Hematopoietic multipotent progenitor cell treated with erythropoietin and hydrocortisone succinate and interleukin-3 and kit ligand, for 8 days (in vitro differentiated cells): ENCODE data around the gene RPSA.
"Not testable (repeated sequence)": the region's sequence is repeated elsewhere in the genome, so short reads cannot be mapped to it uniquely, and the experiment has no call there.

Source experiments
- DNase-seq: peaks from one replicate; pipeline ENCODE4 v3.0.0-alpha.2; 2015

Gene RPSA

DNA sequence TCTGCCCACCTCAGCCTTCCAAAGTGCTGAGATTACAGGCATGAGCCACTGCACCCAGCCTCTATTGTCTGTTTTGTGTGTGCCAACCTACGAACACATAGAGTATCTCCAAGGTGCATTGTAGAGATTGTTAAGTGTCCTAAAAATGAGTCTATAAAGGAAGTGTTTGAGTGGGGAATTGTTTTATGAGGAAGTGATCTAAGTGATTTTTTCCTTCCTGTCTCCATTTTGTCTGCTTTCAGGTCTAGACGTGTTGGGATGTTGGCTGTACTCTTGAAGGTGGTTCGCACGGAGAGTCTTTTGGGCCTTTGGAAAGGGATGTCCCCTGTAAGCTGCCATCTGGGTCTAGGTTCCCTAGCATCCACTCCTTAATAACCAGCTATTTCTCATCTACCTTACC lies 16.3 kb upstream of the RPSA start:
- DNase-seq: no peak

DNA sequence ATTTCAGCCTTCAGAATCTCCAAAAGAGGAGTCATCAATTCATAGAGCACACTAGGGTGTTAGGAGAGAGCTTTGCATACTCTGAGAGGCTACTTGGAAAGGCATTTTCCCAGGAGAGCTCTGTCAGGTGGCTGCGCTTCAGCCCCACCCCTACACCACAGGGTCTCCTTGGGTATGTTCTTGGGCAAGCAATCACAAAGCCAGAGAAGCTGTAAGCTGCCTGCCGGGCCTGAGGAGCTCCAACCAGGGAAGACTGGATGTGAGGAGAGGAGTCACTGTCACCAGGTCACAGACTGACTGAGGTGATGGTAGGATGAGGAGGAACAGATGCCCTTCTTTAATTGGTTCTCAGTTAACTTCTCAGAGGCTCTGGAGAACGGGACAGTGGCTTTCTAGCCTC lies 9.8 kb upstream of the RPSA start:
- no peak for DNase-seq

DNA sequence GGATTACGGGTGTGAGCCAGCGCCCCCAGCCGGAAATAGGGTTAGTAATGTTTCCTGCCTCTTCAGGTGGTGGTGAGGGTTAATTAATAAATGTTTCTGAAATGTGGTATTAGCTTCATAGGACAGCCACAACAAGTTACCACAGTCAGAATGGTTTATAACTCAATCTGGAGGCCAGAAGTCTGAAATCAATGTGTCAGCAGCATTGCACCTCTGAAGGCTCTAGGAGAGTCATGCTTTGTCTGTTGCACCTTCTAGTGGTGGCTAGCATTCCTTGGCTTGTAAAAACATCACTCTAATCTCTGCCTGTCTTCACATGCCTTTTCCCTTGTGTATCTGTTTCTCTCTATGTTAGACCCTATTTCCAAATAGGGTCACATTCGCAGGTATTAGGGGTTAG lies 7.8 kb upstream of the RPSA start:
- DNase-seq: no peak

DNA sequence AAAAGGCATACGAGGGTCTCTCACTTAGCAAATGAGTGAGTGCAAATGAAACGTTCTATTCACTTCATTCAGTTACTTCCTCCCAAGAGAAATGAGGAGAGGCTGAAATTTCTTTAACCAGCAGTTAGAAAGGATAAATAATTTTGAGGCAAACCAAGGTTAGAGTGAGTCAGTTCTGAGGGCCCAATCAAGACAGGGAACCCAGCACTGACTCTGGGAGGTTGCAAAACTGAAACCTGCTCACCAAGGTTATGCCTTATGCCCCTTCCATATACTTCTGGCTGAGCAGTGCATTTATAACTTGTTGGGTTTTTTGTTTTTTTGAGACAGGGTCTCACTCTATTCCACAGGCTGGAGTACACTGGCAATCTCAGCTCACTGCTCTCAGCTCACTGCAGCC lies 4.5 kb upstream of the RPSA start:
- no peak for DNase-seq

DNA sequence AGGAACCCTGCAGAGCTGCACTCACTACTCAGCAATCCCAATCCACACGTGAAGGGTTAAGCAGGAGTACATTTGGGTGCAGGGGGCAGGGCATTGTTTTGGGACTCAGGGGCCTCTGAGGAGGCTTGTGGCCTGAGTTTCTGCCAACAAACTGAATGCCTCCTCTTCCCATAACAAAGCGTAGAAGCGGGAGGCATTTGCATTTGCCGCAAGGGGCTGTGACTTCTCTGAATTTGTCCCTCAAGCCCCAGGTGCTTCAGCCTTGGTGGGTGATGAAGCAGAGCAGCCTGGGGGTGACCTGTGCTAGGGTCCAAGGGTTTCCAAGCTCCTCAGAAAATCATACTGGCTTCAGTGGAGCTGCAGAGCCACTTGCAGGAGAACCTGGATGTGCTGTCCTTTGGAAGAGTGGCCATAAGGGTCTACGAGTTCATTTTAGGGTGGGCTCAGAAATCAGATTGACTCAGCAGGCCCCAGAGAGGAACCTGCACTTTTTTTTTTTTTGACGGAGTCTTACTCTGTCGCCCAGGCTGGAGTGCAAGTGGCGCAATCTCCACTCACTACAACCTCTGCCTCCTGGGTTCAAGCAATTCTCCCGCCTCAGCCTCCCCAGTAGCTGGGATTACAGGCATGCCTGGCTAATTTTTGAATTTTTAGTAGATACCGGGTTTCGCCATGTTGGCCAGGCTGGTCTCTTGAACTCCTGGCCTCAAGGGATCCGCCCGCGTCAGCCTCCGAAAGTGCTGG lies 1.4 kb upstream of the RPSA start:
- DNase-seq: no peak

DNA sequence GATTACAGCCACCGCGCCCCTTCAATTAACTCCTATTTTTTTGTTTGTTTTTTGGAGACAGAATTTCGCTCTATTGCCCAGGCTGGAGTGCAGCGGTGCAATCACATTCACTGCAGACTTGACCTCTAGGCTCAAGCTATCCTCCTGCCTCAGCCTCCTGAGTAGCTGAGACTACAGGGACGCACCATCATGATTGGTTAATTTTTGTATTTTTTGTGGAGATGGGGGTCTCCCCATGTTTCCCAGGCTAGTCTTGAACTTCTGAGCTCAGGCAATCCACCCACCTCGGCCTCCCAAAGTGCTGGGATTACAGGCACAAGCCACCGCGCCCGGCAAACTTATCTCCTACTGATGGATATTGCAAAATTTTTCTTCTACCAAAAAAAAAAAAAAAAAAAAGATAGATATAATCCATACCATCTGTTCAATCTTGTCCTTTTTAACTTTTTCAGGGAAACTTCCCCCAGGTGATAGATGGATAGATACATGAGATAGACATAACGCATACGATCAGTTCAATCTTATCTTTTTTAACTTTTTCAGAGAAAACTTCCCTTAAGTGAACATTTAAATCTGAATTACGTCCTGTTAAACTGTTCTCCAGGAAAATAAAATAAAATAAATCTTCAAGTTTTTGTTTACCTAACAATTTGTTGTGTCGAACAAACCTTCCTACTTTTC lies 693 bp upstream of the RPSA start:
- no peak for DNase-seq

DNA sequence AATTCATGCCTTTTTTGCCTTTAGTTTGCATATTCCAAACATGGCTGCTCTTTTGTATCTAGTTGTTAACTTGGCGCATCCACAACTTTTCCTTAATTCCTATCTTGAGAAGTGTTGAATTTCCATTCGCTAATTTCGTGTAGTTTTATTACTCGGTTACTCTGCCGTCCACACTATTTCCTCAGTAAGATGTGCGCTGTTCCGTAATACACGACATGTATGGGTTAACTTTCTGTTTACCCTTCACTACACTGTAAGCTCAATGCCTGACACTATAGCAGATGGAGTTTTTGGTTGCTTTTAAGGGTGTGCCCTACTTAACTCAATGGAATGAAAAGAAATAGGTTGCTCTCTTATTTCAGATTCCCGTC lies 724 bp downstream of the RPSA start:
- DNase-seq: no peak

DNA sequence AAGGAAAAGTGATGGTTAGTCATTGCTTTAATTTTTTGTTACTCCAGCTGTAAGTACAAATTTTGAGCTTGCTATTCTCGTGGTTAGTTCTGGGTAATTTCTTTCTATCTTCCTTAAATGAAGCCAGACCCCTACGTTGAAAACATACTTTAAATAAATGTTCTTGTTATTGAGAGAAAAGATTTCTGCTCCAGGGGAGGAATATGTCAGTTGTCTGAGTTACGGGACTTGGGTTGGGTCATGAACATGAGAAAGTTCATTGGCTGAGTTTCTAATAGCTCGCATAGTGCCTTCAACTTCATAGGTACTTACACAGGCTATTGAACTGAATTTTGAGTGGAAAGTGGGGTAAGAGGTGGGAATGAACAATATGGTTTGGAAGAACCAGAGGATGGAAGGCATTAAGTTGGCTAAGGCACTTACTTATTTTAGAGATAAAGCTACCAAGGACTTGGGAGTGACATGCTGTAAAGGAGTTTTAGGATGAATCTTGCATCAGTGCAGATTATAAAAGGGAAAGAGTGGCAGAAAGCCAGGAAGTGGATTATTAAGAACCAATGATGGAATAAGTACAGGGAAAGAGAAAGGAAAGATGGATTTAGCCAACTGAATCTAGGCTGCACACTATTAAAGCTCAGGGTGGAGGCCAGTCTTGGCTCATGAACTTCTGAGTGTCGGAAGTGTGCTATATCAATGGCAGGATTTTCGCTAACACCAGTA lies 1.4 kb downstream of the RPSA start:
- no peak for DNase-seq

DNA sequence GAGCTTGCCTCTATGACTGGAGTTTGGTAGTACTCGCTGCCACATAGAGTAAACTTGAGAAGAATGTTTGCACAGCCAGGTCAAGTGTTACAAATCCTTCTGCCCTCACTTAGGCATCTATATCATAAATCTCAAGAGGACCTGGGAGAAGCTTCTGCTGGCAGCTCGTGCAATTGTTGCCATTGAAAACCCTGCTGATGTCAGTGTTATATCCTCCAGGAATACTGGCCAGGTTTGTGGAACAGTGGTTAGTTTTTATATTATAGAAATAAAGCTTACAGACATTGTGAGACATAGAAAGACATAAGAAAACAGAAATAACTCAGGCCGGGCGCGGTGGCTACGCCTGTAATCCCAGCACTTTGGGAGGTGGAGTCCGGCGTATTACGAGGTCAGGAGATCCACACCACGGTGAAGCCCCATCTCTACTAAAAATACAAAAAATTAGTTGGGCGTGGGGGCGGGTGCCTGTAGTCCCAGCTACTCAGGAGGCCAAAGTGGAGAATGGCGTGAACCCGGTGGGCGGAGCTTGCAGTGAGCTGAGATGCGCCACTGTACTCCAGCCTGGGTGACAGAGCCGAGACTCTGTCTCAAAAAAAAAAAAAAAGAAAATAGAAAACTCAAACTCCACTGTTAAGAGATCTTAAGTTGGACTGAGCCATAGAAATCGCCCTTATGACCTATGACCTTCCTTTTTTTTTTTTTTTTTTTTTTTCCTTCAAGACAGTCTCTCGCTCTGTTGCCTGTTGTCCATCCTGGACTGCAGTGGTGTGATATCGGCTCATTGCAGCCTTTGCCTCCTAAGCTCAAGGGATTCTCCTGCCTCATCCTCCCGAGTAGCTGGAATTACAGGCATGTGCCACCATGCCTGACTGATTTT lies 2.2 kb downstream of the RPSA start:
- DNase-seq: no peak

DNA sequence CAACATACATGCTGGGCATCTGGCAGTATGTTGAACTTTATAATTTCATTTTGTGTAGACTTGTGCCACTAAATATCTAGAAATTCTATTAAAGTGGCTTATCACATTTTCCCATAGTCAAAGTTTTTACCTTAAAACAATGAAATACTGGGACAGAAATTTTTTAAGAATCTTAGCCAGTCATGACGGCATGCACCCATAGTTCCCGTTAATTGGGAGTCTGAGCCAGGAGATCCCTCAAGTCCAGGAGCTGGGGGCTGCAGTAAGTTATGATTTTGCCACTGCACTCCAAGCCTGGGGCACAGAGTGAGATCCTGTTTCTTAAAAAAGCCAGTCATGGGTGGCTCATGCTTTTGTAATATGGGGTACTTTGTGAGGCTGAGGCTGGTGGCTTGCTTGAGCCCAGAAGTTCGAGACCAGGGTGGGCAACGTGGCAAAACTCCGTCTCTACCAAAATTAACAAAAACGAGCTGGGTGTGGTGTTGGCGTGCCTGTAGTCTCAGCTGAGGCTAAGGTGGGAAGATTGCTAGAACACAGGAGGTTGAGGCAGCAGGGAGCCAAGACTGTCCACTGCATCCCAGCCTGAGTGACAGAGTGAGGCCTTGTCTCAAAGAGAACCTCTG lies 3.1 kb downstream of the RPSA start:
- DNase-seq: no peak

DNA sequence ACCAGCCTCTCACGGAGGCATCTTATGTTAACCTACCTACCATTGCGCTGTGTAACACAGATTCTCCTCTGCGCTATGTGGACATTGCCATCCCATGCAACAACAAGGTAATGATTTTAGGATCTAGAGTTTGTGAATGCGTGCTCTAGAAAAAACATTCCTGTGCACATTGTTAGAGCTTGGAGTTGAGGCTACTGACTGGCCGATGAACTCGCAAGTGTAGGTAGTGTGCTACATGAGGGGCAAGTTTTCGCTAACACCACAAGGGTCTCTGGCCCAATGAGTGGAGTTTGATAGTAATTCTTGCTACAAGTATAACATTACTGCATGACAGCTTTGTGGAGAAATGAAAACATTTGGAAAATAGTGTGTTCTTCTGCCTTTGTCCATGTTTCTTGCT lies 4.4 kb downstream of the RPSA start:
- no peak for DNase-seq

DNA sequence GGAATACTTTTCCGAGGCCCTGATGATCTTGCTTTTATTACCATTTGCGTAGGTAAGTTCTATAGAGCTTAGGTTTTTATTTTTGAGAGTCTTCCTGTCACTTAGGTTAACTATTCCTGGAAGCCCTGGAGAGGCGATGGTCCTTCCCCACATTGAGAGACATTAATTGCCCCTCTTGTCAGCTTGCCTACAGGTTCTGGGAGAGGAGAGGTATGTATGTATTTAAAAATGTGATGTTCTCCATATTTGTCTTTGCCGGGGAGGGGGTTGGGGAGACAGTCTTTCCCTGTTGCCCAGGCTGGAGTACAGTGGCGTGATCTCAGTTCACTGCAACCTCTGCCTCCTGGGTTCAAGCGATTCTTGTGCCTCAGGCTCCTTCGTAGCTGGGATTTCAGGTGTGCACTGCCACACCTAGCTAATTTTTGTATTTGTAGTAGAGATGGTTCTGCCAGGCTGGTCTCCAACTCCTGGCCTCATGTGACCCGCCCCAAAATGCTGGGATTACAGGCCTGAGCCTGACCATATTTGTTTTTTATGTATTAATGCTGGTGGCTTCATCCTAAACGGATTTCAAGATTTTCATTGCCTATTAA lies 6.2 kb downstream of the RPSA start:
- no peak for DNase-seq

DNA sequence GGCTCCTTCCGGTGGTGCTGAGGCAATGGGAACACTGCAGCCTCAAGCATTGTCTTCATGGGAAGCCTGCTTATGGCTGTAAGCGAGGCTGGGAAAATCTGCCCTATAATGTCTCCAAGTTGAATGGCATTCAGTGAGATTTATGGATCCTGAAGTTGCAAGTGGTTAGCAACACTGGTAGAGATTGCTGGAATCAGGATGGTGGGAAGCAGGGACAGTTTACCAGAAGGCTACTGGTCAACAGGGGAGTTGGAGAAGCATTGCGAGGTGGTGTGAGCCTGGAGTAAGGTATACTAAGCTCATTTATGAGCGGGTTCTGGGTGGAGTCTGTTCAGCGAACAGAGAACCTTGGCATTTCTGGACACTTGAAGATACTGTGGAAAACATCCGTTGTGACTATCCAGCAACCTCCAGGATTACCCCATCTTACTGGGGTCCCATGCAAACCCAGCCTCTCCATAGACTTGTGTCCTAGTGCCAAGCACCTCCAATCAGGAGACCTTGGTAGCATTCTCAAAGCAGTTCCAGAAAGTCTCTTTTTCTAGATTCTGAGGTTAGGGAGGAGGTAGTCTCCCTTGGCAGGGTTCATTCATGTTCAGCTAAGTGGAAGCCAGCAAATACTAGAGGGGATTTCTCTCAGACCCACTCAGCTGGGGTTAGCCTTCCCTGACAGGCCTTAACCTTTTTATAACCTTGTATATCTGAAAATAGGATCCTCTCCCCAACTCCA lies 7.3 kb downstream of the RPSA start:
- DNase-seq: peak; percentile 21

DNA sequence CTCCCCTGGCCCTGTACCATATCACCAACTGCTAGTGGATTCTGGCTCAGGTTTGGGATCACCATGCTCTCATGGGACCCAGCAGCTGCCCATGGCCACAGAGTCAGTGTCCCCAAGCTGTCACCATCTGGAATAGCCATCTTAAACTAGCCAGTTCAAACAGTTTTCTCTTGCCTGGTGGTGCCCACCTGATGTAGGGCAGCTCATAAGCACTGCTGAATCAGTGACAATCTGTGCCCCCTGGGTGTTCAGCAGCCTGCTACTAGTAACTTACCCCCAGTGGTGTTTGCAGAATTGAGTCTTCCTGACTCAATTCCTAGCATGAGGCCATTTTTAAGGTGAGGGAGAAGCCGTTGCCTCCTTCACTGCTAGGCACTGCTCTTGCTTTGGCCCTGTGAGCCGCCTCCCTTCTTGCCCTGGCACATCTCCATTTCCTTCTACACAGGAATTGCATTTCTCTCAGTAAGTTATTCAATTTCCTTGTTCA lies 7.9 kb downstream of the RPSA start:
- DNase-seq: peak; percentile 37

DNA sequence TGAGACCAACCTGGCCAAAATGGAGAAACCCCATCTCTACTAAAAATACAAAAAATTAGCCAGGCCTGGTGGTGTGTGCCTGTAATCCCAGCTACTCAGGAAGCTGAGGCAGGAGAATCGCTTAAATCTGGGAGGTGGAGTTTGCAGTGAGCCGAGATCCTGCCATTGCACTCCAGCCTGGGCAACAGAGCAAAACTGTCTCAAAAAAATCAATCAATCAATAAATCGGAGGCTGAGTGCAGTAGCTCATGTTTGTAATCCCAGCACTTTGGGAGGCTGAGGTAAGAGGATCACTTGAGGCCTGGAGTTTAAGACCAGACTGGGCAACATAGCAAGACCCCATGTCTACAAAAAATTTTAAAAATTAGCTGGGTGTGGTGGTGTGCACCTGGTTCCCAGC lies 8.8 kb downstream of the RPSA start:
- DNase-seq: not testable (repeated sequence)

DNA sequence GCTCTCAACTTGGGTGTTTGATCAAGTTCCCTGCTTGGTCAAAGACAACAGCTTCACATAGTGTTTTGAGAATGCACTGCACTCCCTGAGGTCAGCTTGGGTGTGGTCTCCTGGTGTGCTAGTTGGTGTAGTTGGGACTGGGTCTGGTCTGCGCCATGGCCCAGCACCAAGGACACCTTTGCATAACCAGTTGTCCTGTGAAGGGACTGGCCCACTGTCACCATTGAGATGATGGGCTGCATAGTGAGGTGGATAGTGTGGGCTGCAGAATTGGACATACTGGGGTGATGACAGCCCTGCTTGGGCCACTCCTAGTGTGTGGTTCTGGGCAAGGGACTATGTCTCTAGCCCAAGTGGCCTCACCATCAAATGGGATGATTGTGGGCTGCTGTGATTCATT lies 9.5 kb downstream of the RPSA start:
- DNase-seq: peak; percentile 25

DNA sequence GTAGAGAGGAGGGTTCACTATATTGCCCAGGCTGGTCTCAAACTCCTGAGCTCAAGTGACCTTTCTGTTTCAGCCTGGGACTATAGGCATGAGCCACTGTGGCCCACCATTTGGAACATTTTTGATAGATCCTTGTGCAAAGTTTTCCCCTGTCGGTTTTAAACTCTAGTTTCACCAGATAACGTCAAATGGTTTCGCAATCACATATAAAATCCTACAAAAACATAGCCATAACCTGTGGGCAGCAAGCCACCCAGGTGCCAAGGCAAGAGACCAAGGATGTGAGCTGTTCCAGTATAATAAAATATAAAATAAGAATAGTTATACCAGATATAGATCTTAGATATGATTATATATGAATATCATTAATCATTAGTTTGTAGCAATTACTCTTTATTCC lies 10.5 kb downstream of the RPSA start:
- DNase-seq: not testable (repeated sequence)

DNA sequence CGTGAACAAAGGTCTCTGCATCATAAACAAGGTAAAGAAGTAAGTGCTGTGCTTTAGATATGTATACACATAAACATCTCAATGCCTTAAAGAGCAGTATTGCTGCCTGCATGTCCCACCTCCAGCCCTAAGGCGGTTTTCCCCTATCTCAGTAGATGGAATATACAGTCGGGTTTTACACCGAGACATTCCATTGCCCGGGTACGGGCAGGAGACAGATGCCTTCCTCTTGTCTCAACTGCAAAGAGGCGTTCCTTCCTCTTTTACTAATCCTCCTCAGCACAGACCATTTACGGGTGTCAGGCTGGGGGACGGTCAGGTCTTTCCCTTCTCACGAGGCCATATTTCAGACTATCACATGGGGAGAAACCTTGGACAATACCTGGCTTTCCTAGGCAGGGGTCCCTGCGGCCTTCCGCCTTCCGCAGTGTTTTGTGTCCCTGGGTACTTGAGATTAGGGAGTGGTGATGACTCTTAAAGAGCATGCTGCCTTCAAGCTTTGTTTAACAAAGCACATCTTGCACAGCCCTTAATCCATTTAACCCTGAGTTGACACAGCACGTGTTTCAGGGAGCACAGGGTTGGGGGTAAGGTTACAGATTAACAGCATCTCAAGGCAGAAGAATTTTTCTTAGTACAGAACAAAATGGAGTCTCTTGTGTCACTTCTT lies 12.2 kb downstream of the RPSA start:
- not testable (repeated sequence) for DNase-seq

DNA sequence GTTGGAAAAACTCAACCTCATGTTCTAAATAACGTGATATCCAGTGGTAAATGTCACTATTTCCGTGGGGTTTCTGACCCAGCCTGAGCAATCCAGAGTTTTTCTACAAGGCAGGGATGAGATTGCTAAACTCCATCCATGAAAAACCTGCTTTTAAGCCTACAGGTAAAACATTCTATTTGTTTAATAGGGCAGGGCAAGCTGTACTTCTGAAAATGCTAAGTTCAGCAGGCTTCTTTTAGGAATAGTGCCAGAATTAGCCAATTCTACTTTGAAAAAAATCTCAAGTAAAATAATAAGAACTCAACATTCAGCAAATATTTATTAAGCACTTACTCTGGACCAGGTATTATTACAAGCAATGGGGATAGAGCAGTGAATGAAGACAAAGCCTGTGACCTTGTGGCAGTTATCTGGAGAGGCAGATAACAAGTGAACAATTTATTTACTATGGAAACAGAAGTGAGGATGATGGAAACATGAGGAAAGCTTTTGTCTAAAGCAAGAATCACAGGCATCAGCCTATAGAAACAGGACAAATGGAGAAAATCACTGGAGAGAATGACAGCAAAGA lies 13.3 kb downstream of the RPSA start:
- DNase-seq: peak; percentile 53

DNA sequence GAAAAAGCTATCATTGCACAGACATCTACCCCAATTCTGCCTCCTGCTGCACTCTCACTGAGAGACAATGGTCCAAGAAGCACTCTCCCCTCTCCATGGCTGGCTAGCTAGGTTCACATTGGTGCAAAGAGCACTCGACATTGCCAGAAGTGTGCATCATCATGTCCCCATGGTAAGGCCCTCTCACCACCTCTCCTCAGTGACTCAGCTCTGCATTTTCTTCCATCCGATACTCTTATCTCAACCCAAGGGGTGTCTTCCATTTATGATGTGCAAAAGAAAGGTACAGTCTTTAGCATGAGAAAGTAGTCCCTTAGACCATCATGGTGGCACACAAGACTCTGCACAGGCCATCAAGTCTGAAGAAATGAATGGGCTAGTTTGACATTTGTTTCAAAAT lies 14.0 kb downstream of the RPSA start:
- peak; percentile 58 for DNase-seq
